SU-DHL-6 (cell line): ENCODE data around the gene KCTD8.
"Not testable (repeated sequence)": the region's sequence is repeated elsewhere in the genome, so short reads cannot be mapped to it uniquely, and the experiment has no call there.

ENCODE experiments used
- H2AFZ ChIP-seq: fragments of 200-600 bp; sonication (generic); 2 replicates; pipeline ENCODE4 v1.6.1; 2014; ENCODE audit warnings: low read depth, mild to moderate bottlenecking, moderate library complexity, mixed read lengths, antibody characterized with exemption, low read length; ENCODE audit not compliant: severe bottlenecking
- H3F3A ChIP-seq: fragments of 200-600 bp; shearing (Covaris generic); 2 replicates; pipeline ENCODE4 v1.6.0; 2016; ENCODE audit warnings: antibody characterized with exemption, mild to moderate bottlenecking; ENCODE audit not compliant: insufficient read depth
- H3K27ac ChIP-seq: fragments of 200-600 bp; sonication (generic); 2 replicates; pipeline ENCODE4 v1.5.1; 2016; ENCODE audit warnings: low read depth, mild to moderate bottlenecking, low read length, moderate library complexity, mixed read lengths
- H3K27me3 ChIP-seq: fragments of 200-600 bp; sonication (generic), shearing (Covaris generic); 2 replicates; pipeline ENCODE4 v1.6.0; 2014; ENCODE audit warnings: mild to moderate bottlenecking, low read length
- H3K36me3 ChIP-seq: fragments of 200-600 bp; sonication (generic); 2 replicates; pipeline ENCODE4 v1.6.1; 2014; ENCODE audit warnings: mild to moderate bottlenecking, low read length, mixed read lengths
- H3K4me2 ChIP-seq: fragments of 300-600, 200-600 bp; shearing (Covaris generic), sonication (generic); 2 replicates; pipeline ENCODE4 v1.6.0; 2014; ENCODE audit warnings: low read length, low read depth, mild to moderate bottlenecking; ENCODE audit not compliant: poor library complexity, severe bottlenecking
- H3K4me3 ChIP-seq: fragments of 200-600 bp; sonication (generic); 2 replicates; pipeline ENCODE4 v1.5.1; 2014; ENCODE audit warnings: antibody characterized with exemption, low read length, mild to moderate bottlenecking, mixed read lengths; ENCODE audit not compliant: insufficient read depth, poor library complexity, severe bottlenecking
- H3K79me2 ChIP-seq: fragments of 200-600 bp; sonication (generic); 2 replicates; pipeline ENCODE4 v1.6.1; 2014; ENCODE audit warnings: mild to moderate bottlenecking, low read length, moderate library complexity; ENCODE audit not compliant: insufficient read depth
- H3K9ac ChIP-seq: fragments of 200-600 bp; sonication (generic); 2 replicates; pipeline ENCODE4 v1.7.0; 2014; ENCODE audit warnings: mild to moderate bottlenecking, low read length
- H3K9me2 ChIP-seq: fragments of 200-600 bp; sonication (generic); replicated peaks from 2 replicates; pipeline ENCODE4 v1.6.1; 2014; ENCODE audit warnings: low read length; ENCODE audit not compliant: insufficient read depth
- H3K9me3 ChIP-seq: fragments of 200-600 bp; sonication (generic); 2 replicates; pipeline ENCODE4 v1.6.1; 2014; ENCODE audit warnings: low read length, mixed read lengths; ENCODE audit not compliant: insufficient read depth
- H4K20me1 ChIP-seq: fragments of 200-600 bp; sonication (generic); 2 replicates; pipeline ENCODE4 v1.6.1; 2014; ENCODE audit warnings: low read depth, mild to moderate bottlenecking, antibody characterized with exemption, low read length, moderate library complexity, mixed read lengths
- CTCF ChIP-seq: fragments of 200-600 bp; sonication (generic); IDR thresholded peaks from one replicate; pipeline ENCODE4 v1.5.1; 2017; ENCODE audit warnings: antibody characterized with exemption, mild to moderate bottlenecking, low read length, moderate library complexity; ENCODE audit not compliant: insufficient read depth, poor library complexity, severe bottlenecking
- EZH2phosphoT487 ChIP-seq: fragments of 200-600 bp; sonication (generic), shearing (Covaris generic); conservative IDR thresholded peaks from 2 replicates; pipeline ENCODE4 v1.6.1; 2018; ENCODE audit warnings: mild to moderate bottlenecking, antibody characterized with exemption, low read length, moderate library complexity, mixed read lengths

The KCTD8 gene

GRCh38 chr4:44186096-44186849, 262.3 kb downstream of the KCTD8 start:
- no peaks in the 10 kb centered on the region for H4K20me1 ChIP-seq
- H3K9ac ChIP-seq = no peak overlapping the region
- no peak overlapping the region for H3K4me2 ChIP-seq
- no peak for TF ChIP-seq CTCF
- no peak for TF ChIP-seq EZH2phosphoT487
- no peaks in the 10 kb centered on the region for H3K9me3 ChIP-seq
- H3K4me3 ChIP-seq = no peak overlapping the region
- H3K79me2 ChIP-seq = no peaks in the 10 kb centered on the region
- no peaks in the 10 kb centered on the region for H3K9me2 ChIP-seq
- no peaks in the 10 kb centered on the region for H3K36me3 ChIP-seq
- H3F3A ChIP-seq = no peaks in the 10 kb centered on the region
- H3K27ac ChIP-seq = no peak overlapping the region
- no peak overlapping the region for H2AFZ ChIP-seq
- H3K27me3 ChIP-seq = no peaks in the 10 kb centered on the region

DNA sequence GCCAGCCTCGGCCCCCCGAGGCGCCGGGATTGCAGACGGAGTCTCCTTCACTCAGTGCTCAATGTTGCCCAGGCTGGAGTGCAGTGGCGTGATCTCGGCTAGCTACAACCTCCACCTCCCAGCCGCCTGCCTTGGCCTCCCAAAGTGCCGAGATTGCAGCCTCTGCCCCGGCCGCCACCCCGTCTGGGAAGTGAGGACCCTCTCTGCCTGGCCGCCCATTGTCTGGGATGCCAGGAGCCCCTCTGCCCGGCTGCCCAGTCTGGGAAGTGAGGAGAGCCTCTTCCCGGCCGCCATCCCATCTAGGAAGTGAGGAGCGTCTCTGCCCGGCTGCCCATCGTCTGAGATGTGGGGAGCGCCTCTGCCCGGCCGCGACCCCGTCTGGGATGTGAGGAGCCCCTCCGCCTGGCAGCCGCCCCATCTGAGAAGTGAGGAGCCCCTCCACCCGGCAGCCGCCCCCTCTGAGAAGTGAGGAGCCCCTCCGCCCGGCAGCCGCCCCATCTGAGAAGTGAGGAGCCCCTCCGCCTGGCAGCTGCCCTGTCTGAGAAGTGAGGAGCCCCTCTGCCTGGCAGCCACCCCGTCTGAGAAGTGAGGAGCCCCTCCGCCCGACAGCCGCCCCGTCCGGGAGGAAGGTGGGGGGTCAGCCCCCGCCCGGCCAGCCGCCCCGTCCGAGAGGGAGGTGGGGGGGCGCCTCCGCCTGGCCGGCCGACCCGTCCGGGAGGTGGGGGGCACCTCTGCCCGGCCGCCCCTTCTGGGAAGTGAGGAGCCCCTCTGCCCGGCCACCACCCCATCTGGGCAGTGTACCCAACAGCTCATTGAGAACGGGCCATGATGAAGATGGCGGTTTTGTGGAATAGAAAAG, 266.9 kb downstream of the KCTD8 start:
- not testable (repeated sequence) for H2AFZ ChIP-seq, H3K27me3 ChIP-seq, H3K9me3 ChIP-seq, H3K4me2 ChIP-seq, H4K20me1 ChIP-seq, H3K27ac ChIP-seq, H3K79me2 ChIP-seq, H3K4me3 ChIP-seq, H3F3A ChIP-seq, H3K36me3 ChIP-seq, H3K9ac ChIP-seq, H3K9me2 ChIP-seq

GRCh38 chr4:44167766-44168165, 280.8 kb downstream of the KCTD8 start:
- H3K27ac ChIP-seq, H3K4me3 ChIP-seq, H3K9ac ChIP-seq, H3K9me3 ChIP-seq, H3K9me2 ChIP-seq, H2AFZ ChIP-seq, H3F3A ChIP-seq, H3K79me2 ChIP-seq, H3K4me2 ChIP-seq, H3K27me3 ChIP-seq, H4K20me1 ChIP-seq, H3K36me3 ChIP-seq: not testable (repeated sequence)

- Histone ChIP-seq H3K9me2 (no peaks in the 10 kb centered on the region), H3K4me3 (no peak overlapping the region), H2AFZ (no peak overlapping the region), H3K36me3 (no peaks in the 10 kb centered on the region), H3K27ac (no peak overlapping the region), H3K4me2 (no peak overlapping the region), H3F3A (no peaks in the 10 kb centered on the region), H3K9me3 (no peaks in the 10 kb centered on the region), H3K27me3 (no peaks in the 10 kb centered on the region), H4K20me1 (no peaks in the 10 kb centered on the region), H3K79me2 (no peaks in the 10 kb centered on the region), H3K9ac (no peak overlapping the region)
- no peak for TF ChIP-seq EZH2phosphoT487
- no peak for TF ChIP-seq CTCF
These were observed 282.7 kb downstream of the KCTD8 start for GRCh38 chr4:44165938-44166337.
